RKO (cell line): ENCODE results near the gene MT1X.
A peak's percentile ranks its signal among the peaks of the same experiment; 100 is the strongest.
"Not testable (repeated sequence)": the region's sequence is repeated elsewhere in the genome, so short reads cannot be mapped to it uniquely, and the experiment has no call there.

Source experiments
- DNase-seq: peaks from one replicate; pipeline ENCODE4 v3.0.0-alpha.2; 2016; ENCODE audit warnings: low spot score

MT1X gene

GRCh38 chr16:56657555-56658326 is 24.5 kb upstream of the MT1X start, which contains the start of gene MT1F:
MT1F (plus strand) TSS chr16:56657959; CDS start chr16:56658059, 100 bp downstream.
- peak; percentile 62 for DNase-seq

DNA sequence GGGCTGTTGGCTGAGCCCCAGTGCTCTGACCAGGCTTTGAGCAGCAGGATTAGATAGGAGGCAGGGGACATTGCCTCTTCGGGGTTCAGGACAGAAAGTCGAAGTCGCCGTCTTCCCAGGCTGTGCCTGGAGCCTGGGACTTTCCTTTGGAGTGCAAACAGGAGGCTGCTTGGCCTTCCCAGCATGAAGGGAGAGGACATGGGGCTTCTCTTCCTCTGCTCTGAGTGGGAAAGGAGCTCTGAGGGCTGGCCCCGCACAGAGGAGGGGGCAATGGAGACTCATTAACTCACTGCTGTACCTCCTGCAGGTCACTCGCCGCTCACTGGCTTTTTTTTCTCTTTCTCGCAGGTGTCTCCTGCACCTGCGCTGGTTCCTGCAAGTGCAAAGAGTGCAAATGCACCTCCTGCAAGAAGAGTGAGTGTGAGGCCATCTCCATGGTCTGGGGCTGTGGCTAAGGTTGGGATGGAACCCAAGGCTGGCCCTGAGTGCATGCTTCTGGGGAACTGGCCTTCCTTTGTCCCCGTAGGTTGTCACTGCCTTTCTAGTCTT is 23.9 kb upstream of the MT1X start:
- DNase-seq = no peak

DNA sequence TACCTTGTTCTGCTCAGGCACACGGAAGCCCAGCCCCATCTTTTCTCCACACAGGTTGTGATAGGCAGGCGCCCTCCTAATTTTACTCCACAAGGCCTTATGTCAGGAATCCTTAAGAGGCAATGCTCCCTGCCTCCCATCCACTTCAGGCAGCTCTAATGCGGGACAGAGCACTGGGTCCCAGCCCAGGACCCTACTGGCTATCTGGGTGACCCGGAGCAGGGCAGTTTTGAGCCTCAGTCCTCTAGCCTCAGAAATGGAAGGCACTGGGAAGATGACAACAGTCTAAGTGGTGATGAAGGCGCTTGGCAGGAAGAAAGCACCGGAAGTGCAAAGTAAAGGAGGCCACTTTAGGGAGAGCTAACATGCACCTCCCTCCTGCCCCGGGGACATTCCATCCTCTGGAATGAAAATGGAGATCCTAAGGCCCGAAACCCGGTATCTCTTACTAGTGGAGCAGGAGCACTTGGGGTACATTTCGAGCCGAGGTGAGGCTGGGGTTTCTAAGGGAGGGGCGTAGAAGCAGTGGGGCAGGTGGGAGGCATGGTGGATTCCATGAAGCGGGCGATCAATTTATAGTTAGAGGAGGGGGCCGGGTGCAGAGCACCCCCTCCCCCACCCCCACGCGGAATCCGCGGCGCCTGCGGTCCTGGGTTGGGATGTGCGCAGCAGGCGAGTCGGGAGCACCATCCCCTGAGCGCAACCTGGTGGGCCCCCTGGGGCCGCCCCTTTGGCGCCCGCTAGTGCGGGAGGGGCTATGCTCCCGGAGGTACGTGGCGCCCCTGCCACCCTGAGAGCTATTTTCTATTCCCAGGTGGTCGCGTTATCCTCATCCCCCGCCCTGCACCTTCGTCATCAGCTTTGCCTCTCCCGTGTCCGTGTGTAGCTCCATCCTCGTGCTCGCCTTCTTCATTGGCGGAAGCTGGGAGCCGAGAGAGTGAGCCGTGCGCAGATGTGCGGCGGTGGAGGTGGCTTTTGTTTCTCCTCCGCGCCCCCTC is 19.6 kb upstream of the MT1X start:
- no peak for DNase-seq

DNA sequence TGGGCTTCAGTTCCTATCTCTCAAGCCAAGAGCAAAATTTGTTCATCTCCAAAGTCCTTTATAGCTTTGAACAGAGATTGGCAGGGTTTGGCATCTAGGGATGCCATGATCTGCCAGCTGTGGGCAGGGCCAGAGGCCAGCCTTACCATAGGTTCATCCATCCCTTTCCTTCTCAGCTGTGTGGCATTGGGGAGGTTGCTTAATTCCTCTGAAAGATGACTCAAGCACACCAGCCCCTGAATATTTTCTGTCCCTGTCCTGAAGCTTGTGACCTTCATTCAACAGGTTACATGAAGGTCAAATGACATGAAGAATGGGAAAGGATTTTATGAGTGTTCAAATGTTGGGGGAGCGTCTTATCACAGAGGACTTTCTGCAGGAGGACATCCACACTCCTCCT is 17.8 kb upstream of the MT1X start:
- DNase-seq = no peak

DNA sequence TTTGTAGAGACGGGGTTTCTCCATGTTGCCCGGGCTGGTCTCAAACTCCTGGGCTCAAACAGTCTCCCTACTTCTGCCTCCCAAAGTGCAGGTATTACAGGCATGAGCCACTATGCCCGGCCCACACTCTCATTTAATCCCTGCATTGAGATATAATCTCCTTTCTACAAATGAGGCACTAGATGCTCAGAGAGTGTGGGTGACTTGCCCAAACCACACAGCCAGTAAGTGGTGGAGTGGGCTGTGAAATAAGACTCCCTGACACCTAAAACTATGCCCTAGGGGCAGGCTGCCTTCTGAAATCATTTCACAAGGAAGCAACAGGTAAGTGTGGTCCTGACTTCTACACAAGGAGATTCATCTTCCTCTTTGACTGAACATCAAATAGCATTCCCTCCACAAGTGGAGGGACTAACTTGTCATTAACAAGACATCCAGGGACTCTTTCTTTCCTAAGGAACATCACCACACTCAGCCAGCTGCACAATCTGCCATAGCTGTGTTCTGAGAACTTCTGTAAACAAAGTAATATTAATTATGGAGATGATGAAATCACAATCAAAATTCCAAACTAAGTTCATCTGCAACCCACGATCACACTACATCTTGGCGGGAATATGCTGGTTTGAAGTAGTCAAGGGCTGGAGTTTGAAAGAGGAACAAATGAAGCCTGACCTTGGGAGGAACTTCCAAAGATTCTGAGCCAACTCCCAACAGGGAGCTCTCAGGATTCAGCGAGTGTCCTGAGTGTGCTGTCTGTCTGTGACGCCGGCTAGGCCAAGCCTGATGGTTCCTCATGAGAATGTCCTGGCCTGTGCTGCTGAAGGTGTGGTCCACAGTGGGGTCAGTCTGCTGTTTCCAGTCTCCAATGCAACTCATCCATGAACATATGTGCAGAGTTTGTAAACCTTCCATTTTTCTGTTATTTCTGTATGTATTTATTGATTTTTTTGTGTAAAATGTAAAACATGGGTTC is 16.7 kb upstream of the MT1X start:
- not testable (repeated sequence) for DNase-seq

GRCh38 chr16:56667581-56668571 is 14.4 kb upstream of the MT1X start, which contains the start of gene MT1G:
MT1G (minus strand) TSS chr16:56668065; CDS start chr16:56667993, 72 bp downstream.
- no peak for DNase-seq

DNA sequence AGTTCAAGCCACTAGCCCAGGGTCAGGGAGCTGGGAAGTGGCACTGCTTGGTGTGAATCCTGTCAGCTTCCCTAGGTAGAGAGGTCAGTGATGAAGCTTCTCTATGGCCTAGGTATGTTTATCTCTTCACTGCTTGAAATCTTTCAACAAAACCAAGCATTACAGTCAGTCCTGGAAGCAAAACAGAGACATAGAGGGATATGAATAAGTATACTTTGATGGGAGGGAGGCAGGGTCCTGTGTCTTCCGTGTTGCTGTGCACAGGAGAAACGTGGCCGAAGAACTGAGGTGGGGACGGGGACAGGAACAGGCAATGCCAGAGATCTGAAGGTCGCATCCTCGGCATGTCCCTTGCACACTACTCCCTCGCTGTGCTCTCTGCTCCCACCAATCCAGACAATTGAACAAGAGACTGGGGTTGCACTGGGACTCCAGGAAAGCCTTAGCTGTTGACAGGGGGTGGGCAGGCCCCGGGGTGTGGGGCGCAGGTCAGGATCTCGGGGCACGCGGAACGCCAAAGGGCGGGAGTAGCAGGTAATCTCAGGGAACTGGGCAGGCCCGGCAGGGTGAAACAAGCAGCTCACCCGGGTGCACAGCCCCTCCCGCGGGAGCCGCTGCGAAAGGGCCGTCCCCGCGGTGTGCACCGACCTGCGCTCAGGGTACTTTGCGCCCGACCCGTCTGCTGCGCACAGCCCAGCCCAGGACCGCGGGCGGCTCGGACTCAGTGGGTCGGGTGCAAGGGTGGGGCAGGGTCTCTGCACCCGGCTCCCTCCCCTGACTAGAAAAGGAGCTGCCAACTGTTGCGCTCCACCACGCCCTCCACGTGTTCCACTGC is 13.0 kb upstream of the MT1X start, which contains the start of gene MT1H:
Gene MT1H, plus strand, starts transcription at position 810 of the 835 bp plus-strand sequence. CDS start 71 bp downstream, outside the sequence.
- DNase-seq = no peak

DNA sequence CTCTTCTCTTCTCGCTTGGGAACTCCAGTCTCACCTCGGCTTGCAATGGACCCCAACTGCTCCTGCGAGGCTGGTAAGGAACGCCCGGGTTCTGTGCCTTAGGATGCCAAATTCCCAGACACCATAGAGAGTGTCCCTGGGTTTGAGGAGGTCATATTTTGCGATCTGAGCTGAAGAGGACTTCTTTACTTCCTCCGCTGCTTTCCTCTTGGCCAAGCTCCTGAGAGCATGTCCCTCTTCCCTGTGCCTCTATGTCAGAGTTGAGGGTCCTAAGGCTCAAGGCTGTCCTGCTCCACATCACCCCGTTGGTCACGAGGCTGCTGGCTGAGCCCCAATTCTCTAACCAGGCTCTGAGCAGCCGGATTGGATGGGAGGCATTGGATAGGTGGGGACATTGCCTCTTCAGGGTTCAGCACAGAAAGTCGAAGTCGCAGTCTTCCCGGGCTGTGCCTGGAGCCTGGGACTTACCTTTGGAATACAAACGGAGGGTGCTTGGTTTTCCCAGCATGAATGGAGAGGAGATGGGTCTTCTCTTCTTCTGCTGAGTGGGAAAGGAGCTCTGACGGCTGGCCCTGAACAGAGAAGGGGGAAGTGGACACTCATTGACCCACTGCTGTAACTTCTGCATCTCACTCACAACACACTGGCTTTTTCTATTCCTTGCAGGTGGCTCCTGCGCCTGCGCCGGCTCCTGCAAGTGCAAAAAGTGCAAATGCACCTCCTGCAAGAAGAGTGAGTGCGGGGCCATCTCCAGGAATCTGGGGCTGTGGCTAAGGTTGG is 12.2 kb upstream of the MT1X start:
- DNase-seq = no peak

DNA sequence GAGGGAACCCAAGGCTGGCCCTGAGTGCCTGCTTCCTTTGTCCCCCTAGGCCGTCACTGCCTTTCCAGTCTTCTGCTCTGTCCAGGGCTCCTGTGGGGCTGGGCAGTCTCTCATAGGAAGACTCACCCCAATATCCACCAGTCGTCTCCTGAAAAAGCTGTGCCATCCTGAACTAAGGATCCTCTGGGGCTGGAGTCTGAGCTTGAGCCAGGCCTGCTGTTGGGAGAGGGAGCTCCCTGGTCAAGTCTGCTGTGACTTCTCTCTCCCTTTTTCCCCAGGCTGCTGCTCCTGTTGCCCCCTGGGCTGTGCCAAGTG is 11.7 kb upstream of the MT1X start:
- no peak for DNase-seq

GRCh38 chr16:56671691-56672090 is 10.6 kb upstream of the MT1X start:
- DNase-seq = not testable (repeated sequence)

DNA sequence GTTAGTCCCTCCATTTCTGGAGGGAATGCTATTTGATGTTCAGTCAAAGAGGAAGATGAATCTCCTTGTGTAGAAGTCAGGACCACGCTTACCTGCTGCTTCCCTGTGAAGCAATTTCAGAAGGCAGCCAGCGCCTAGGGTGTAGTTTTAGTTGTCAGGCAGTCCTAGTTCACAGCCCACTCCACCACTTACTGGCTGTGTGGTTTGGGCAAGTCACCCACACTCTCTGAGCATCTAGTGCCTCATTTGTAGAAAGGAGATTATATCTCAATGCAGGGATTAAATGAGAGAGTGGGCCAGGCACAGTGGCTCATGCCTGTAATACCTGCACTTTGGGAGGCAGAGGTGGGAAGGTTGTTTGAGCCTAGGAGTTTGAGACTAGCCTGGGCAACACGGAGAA is 10.1 kb upstream of the MT1X start:
- DNase-seq = not testable (repeated sequence)

DNA sequence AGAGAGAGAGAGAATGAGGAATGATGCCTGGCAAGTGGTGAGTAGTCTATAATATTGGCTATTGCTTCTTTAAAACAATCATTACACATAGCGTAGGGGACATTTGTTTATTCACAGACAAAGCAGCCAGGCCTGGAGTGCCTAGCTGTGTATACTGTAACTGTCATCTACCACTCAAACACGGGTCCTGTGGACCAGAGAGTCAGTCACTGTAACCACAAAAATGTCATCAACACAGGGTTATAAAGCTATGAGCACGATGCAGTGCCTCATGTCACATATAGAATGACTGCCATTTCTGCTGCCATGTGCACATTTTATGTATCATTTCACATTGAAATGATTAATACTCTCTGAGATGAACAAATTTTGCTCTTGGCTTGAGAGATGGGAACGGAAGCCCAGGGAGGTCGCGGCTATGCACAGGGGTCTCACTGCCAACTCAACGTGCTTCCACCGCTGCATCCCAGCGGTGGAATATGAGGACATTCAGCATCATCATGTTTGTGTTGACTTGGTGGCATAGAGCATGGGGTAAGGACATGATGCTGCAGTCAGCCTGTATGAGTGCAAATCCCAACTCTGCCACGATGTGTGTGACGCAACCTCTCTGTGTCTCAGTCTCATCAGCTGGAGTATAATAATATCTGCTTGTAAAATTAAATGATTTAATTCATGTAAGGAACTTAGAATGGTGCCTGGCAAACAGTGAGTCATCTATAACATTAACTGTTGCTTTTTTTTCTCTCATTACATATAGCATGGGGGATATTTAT is 9.3 kb upstream of the MT1X start:
- no peak for DNase-seq

DNA sequence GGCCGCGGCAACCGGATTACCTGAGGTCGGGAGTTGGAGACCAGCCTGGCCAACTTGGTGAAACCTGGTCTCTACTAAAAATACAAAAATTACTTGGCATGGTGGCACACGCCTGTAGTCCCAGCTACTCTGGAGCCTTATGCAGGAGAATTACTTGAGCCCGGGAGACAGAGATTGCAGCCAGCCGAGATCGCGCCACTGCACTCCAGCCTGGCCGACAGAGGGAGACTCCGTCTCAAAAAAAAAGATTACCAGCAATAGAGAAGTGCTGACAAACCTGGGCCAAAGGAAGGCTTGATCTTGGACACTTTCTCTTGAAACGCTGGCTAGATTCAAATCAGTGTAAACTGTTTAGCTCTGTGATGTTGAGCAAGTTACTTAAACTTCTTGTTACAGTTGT is 8.3 kb upstream of the MT1X start:
- DNase-seq = no peak

DNA sequence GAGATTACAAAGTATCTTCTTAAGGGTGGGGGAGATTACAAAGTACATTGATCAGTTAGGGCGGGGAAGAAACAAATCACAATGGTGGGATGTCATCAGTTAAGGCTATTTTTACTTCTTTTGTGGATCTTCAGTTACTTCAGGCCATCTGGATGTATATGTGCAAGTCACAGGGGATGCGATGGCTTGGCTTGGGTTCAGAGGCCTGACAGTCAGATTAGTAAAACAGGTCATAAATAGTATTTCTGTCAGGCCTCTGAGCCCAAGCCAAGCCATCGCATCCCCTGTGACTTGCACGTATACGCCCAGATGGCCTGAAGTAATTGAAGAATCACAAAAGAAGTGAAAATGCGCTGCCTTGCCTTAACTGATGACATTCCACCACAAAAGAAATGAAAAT is 7.7 kb upstream of the MT1X start:
- not testable (repeated sequence) for DNase-seq

DNA sequence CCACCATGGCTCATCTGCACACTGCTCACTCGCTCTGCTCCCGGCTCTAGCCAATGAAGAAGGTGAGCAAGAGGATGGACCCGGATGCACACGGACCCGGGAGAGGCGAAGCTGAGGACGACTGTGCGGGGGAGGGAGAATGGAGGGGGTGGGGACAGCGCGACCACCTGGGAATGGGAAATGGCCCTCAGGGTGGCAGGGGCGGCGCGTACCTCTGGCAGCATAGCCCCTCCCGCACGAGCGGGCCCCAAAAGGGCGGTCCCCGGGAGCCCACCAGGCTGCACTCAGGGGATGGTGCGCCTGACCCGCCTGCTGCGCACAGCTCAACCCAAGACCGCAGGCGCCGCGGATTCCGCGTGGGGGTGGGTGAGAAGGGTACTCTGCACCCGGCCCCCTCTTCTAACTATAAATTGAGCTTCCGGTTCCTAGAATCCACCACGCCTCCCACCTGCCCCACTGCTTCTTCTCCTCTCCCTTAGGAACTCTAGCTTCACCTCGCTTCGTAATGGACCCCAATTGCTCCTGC is 6.5 kb upstream of the MT1X start:
- no peak for DNase-seq

GRCh38 chr16:56677474-56677873 is 4.8 kb upstream of the MT1X start:
- DNase-seq = no peak

DNA sequence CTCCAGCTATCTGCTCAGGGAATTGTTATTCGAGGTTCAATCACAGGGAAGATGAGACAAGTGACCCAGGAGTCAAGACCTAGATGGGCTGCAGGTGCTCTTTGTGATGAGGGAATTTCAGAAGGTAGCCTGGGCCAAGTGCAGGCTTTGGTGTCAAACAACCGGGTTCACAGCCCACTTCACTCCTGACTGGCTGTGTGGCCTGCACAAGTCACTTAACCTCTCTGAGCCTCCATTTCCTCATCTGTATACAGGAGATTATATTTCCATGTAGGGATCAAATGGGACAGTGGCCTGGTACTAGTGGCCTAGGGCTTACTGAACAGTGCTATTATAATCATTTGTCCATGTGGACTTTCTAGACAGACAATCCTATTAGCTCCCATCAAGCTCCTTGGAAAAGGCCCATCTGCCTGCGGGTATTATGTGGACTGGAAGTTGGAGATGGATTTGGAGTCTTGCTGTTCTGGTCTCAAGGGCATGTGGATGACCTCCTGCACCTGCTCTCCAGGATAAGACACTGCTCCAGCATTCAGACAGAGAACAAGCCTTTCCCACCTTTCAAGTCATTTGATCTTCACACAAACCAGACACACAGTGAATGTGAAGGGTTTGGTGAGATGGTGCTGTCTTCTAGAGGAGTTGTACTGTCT is 3.1 kb upstream of the MT1X start:
- no peak for DNase-seq
